OCI-LY3 (cell line): ENCODE data around the gene NBEA.

ENCODE experiments used
- H2AFZ ChIP-seq: fragments of 200-600, 300-600 bp; shearing (Covaris generic); 2 replicates; pipeline ENCODE4 v1.6.0; 2014; ENCODE audit warnings: antibody characterized with exemption, low read depth, low read length
- H3K27ac ChIP-seq: fragments of 200-600, 300-600 bp; sonication (generic); 2 replicates; pipeline ENCODE4 v1.5.1; 2014; ENCODE audit warnings: mild to moderate bottlenecking, low read length, moderate library complexity, mixed read lengths
- H3K27me3 ChIP-seq: fragments of 200-600, 300-600 bp; sonication (generic); 2 replicates; pipeline ENCODE4 v1.6.1; 2014; ENCODE audit warnings: low read depth, low read length, mixed read lengths
- H3K36me3 ChIP-seq: fragments of 200-600, 300-600 bp; sonication (generic); replicated peaks from 2 replicates; pipeline ENCODE3; 2014; ENCODE audit warnings: low read depth, low read length, mixed read lengths
- H3K4me1 ChIP-seq: fragments of 300-600, 200-600 bp; sonication (generic); 2 replicates; pipeline ENCODE4 v1.6.1; 2014; ENCODE audit warnings: low read length, mixed read lengths
- H3K4me2 ChIP-seq: fragments of 200-600, 300-600 bp; sonication (generic); 2 replicates; pipeline ENCODE4 v1.6.1; 2014; ENCODE audit warnings: low read length, mixed read lengths
- H3K4me3 ChIP-seq: fragments of 300-600, 200-600 bp; sonication (generic); 2 replicates; pipeline ENCODE4 v1.5.1; 2014; ENCODE audit warnings: antibody characterized with exemption, mild to moderate bottlenecking, low read length, moderate library complexity
- H3K79me2 ChIP-seq: fragments of 300-600, 200-600 bp; shearing (Covaris generic); 2 replicates; pipeline ENCODE4 v1.6.1; 2014; ENCODE audit warnings: mild to moderate bottlenecking, low read length, mixed read lengths
- H3K9ac ChIP-seq: fragments of 300-600, 200-600 bp; shearing (Covaris generic); 2 replicates; pipeline ENCODE4 v1.6.0; 2014; ENCODE audit warnings: mild to moderate bottlenecking, low read length, moderate library complexity
- H3K9me3 ChIP-seq: fragments of 200-600, 300-600 bp; shearing (Covaris generic); 2 replicates; pipeline ENCODE4 v1.6.1; 2014; ENCODE audit warnings: low read length, mixed read lengths; ENCODE audit not compliant: insufficient read depth
- H4K20me1 ChIP-seq: fragments of 200-600, 300-600 bp; sonication (generic); 2 replicates; pipeline ENCODE4 v1.6.1; 2016; ENCODE audit warnings: low read length, mixed read lengths; ENCODE audit not compliant: insufficient read depth
- CTCF ChIP-seq: fragments of 200-600, 300-600 bp; sonication (generic); IDR thresholded peaks from 2 replicates; pipeline ENCODE4 v1.5.1; 2014; ENCODE audit warnings: antibody characterized with exemption, low read length, low read depth
- EZH2phosphoT487 ChIP-seq: fragments of 200-600 bp; shearing (Covaris generic); IDR thresholded peaks from 2 replicates; pipeline ENCODE4 v1.6.1; 2018; ENCODE audit warnings: antibody characterized with exemption, mixed run types, low read depth

Gene NBEA, protein sequence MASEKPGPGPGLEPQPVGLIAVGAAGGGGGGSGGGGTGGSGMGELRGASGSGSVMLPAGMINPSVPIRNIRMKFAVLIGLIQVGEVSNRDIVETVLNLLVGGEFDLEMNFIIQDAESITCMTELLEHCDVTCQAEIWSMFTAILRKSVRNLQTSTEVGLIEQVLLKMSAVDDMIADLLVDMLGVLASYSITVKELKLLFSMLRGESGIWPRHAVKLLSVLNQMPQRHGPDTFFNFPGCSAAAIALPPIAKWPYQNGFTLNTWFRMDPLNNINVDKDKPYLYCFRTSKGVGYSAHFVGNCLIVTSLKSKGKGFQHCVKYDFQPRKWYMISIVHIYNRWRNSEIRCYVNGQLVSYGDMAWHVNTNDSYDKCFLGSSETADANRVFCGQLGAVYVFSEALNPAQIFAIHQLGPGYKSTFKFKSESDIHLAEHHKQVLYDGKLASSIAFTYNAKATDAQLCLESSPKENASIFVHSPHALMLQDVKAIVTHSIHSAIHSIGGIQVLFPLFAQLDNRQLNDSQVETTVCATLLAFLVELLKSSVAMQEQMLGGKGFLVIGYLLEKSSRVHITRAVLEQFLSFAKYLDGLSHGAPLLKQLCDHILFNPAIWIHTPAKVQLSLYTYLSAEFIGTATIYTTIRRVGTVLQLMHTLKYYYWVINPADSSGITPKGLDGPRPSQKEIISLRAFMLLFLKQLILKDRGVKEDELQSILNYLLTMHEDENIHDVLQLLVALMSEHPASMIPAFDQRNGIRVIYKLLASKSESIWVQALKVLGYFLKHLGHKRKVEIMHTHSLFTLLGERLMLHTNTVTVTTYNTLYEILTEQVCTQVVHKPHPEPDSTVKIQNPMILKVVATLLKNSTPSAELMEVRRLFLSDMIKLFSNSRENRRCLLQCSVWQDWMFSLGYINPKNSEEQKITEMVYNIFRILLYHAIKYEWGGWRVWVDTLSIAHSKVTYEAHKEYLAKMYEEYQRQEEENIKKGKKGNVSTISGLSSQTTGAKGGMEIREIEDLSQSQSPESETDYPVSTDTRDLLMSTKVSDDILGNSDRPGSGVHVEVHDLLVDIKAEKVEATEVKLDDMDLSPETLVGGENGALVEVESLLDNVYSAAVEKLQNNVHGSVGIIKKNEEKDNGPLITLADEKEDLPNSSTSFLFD (N-terminal part only)

DNA sequence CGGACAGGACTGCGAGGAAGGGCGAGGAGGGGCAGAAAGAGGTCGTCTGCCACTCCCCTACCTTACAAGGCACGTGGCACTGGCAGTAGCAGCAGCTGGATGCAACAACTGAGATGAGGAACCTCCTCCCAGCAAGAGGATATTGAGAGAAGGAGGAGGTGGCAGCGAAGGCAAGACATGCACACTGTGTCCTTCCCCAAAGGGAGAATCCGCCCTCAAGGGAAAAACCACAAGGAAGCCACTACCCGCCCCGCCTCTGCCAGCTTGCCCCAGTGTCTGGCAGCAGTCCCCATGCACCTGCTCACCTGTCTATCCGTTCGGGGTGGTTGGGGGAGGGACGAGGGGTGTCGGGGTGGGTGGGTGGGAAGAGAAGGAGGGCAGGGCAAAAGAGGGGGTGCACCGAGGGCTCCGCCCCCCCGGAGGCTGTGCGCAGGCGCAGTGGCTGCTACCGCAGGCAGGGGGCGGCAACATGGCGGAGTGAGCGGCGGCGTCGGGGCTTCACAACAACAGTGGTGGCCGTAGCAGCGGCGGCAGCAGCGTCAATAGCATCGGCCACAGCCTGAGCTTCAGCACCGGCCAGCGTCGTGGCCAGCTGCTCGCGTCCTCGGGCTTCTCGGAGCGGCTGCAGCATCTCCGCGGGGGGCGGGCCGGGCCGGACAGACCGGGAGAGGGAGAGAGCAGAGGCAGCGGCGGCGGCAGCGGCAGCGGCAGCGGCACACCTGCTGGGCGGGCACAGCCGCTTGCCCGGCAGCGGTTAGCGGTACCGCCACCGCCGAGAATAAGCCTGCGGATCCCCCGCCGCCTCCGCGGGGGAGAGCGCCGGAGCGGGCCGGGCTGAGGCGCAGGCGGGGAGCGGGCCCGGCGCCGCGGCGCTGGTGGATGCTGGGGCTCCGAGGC is at the start of gene NBEA:
NBEA (plus strand) TSS at position 436 of the 897 bp plus-strand sequence. CDS start 551 bp downstream, outside the sequence.
- H3K9ac ChIP-seq, result peak within 1 kb of the TSS; percentile 64
- H3K9me3 ChIP-seq, result no peaks in the 10 kb centered on the region
- H3K4me1 ChIP-seq, result peaks cover 31% of the 10 kb centered on the region
- peaks cover 8% of the 10 kb centered on the region for H4K20me1 ChIP-seq
- peak within 1 kb of the TSS; percentile 86 for H3K4me2 ChIP-seq
- TF ChIP-seq EZH2phosphoT487 (no peak), CTCF (no peak)
- peak within 1 kb of the TSS; percentile 63 for H2AFZ ChIP-seq
- H3K79me2 ChIP-seq, result peaks cover 8% of the 10 kb centered on the region; the same call in 1 of the 2 replicates
- no peaks in the 10 kb centered on the region for H3K36me3 ChIP-seq
- peak within 1 kb of the TSS; percentile 27 for H3K27ac ChIP-seq
- peaks cover 19% of the 10 kb centered on the region for H3K27me3 ChIP-seq
- peak within 1 kb of the TSS; percentile 88 for H3K4me3 ChIP-seq

- no peak overlapping the region for H3K4me2 ChIP-seq
- H4K20me1 ChIP-seq, result no peaks in the 10 kb centered on the region
- H3K79me2 ChIP-seq, result no peaks in the 10 kb centered on the region
- no peaks in the 10 kb centered on the region for H3K36me3 ChIP-seq
- TF ChIP-seq EZH2phosphoT487 (no peak), CTCF (no peak)
- no peaks in the 10 kb centered on the region for H3K4me1 ChIP-seq
- H3K9me3 ChIP-seq, result no peaks in the 10 kb centered on the region
- no peak overlapping the region for H2AFZ ChIP-seq
- H3K27me3 ChIP-seq, result no peaks in the 10 kb centered on the region
- no peak overlapping the region for H3K27ac ChIP-seq
- H3K4me3 ChIP-seq, result no peak overlapping the region
- no peak overlapping the region for H3K9ac ChIP-seq
Measured at GRCh38 chr13:34894756-34895155, 47.3 kb upstream of the NBEA start.

DNA sequence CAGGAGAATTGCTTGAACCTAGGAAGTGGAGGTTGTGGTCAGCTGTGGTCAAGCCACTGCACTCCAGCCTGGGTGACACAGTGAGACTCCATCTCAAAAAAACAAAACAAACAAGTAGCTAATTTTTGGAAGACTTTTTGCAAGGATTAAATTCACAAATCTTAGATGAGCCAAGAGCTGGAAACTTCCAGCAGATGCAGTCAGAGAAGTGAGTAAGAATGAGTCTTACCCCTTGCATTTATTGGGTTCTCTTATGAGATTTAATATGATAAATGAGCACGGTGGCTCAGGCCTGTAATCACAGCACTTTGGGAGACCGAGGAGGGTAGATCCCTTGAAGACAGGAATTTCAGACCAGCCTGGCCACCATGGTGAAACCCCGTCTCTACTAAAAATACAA is 44.9 kb upstream of the NBEA start:
- H3K4me3 ChIP-seq, result no peak overlapping the region
- no peak overlapping the region for H2AFZ ChIP-seq
- no peaks in the 10 kb centered on the region for H4K20me1 ChIP-seq
- no peaks in the 10 kb centered on the region for H3K27me3 ChIP-seq
- H3K9ac ChIP-seq, result no peak overlapping the region
- no peaks in the 10 kb centered on the region for H3K9me3 ChIP-seq
- no peaks in the 10 kb centered on the region for H3K79me2 ChIP-seq
- no peaks in the 10 kb centered on the region for H3K36me3 ChIP-seq
- H3K4me2 ChIP-seq, result no peak overlapping the region
- H3K27ac ChIP-seq, result no peak overlapping the region
- no peaks in the 10 kb centered on the region for H3K4me1 ChIP-seq
- no peak for TF ChIP-seq CTCF
- TF ChIP-seq EZH2phosphoT487, result no peak
